Left renal pelvis (tissue), 4 donors: ENCODE results near the gene PMM1. TPM values are rescaled to one million over a fixed set of nuclear protein-coding genes. Genes with fewer than 3 reads are reported as not detected.
"Not testable (repeated sequence)": the region's sequence is repeated elsewhere in the genome, so short reads cannot be mapped to it uniquely, and the experiment has no call there.

Source experiments
- DNase-seq, 4 donors: peaks; one replicate each; pipeline ENCODE4 v3.0.0-alpha.2; 2013; ENCODE audit warnings: low read depth in 4 of 4, low spot score in 3 of 4
- polyA plus RNA-seq, 4 donors: library from polyadenylated mRNA; unstranded; fragments of 120-200 nt; gene quantifications; one replicate each; pipeline ENCODE4 v1.2.1, GENCODE V29; 2013; ENCODE audit not compliant: insufficient read length in 4 of 4

Gene PMM1
- polyA plus RNA-seq, 4 donors, result 31.5 to 57.3 (median 46.3) TPM

GRCh38 chr22:41564563-41564962, 25.1 kb downstream of the PMM1 start:
- DNase-seq, result no peak

DNA sequence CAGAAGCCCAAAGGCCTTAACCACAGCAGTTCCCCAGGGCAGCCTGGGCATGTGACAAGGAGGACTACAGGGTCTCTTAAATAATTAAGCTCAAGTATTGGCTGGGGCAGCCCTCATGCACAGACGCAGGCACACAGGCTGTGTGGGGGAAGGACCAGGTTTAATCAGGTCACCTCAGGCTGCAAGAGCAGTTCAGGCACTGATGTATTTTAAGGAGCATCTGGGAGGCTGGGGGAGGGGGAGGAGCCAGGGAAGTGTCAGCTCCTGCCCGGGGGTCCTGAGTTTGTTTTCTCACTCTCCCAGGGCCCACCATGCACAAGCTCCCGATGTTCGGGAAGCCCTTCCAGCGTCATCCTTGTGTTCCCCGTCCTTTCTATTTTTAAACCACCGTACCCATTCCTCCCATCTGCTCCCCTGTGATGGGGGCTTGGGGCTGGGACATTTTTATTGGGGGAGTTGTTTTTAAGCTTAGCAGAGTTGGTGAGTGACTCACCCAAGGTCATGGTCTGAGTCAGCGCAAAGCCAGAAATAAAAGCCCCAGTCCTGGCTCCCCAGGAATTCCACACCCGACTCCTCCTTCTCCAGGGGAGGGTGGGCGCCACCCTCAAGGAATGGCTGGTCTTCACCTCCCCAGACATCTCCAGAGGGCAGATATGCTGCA, 26.5 kb downstream of the PMM1 start:
- no peak for DNase-seq

DNA sequence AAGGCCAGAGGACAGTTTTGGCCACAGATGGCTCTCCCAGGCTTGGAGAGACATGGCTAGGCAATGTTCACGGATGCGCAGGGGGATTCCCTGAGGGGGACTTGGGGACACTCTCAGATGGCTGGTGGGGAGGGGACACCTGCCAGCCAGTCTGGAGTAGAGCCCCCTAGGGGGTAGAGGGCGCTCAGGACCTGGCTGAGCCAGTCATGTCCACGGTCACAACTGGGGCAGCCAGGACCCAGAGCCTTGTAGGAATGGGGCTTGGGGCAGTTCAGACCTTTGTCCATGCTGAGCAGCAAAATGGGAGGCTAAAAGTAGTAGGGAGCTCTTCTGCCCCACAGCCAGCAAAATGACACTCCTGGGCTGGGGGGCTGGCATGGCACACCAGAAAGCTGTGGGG, 27.2 kb downstream of the PMM1 start:
- no peak for DNase-seq

- no peak for DNase-seq
Observed at GRCh38 chr22:41561788-41562187, 27.9 kb downstream of the PMM1 start.

DNA sequence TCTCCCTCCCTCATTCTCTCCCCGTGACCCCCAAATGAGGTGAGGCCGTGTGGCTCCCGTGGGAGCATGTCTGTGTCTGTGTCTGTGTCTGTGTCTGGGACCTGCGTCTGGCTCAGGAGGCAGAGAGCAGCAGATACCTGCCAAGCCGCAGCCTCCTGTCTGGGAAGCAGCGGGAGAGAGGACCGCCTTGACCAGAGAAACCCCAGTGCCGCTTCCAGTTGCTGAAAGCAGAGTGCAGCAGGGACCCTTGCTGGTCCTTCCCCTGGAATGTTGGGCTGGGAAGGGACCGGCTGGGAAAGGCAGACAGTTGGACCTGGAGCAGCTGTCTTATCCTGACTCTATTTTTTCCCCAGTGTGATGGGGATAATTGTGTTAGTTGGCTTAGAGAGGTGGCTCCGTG, 28.3 kb downstream of the PMM1 start:
- DNase-seq, result no peak

DNA sequence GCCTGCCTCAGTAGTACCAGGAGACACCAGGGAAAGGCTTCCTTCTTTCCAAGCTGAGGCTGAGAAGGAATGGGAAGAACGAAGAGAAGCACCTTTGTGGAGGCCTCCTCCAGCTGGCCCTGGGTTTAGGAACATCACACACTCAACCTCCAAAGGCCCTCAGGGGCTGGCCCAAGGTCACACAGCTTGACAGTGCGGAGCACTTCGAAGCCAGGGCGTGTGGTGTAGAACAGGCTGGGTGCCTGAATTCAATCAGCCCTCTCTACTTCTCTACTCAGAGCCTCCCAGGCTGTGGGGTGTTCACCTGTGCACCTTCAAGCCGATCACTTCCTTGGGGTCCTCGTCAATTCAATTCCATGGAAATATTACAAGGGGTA, 29.6 kb downstream of the PMM1 start:
- no peak for DNase-seq

DNA sequence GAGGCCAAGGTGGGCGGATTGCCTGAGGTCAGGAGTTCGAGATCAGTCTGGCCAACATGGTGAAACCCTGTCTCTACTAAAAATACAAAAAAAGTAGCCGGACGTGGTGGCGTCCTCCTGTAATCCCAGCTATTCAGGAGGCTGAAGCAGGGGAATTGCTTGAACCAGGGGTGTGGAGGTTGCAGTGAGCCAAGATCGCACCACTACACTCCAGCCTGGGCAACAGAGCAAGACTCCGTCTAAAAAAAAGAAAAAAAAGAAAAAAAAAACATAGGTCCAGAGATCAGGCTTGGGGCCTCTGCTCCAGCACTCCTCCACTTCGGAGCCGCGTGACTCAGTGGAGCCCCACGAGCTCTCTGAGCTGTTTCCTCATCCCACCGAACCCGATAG, 31.4 kb downstream of the PMM1 start:
- DNase-seq, result not testable (repeated sequence)

DNA sequence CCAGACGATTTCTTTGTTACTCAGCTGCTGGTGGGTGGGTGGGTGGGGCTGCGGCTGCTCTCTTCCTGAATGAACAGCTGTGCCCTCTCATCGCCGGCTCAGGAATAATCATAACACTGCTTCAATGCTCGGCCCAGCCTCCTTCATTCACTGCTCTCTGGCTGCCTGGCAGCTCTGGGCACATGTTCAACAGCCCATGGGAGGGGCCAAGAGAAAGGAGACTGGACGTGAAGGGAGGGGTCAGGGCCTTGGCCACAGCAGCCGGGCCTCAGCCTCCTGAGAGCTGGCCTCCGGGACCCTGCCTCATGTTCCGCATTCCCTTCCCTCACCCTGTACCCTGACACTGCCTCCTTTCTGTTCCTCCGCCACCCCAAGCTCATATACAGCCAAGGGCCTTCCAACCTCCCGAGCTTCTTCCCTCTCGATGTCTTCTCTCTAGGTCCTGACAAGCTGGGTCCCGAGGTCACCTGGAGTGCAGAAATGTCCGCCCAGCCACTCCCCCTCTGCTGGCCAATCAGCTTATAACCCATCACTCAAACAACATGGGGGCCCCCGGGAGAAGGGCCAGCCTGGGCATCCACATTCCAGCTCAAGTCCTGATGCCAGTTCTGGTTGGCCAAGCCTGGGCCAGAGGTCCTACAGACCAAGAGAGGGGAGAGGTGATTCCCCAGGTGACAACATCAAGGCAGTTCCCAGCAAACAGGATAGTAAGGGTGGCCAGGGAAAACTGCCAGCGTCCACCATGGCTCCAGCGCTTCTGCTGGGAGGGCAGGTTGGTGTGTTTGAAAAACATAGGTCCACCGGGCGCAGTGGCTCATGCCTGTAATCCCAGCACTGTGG, 32.0 kb downstream of the PMM1 start:
- no peak for DNase-seq

DNA sequence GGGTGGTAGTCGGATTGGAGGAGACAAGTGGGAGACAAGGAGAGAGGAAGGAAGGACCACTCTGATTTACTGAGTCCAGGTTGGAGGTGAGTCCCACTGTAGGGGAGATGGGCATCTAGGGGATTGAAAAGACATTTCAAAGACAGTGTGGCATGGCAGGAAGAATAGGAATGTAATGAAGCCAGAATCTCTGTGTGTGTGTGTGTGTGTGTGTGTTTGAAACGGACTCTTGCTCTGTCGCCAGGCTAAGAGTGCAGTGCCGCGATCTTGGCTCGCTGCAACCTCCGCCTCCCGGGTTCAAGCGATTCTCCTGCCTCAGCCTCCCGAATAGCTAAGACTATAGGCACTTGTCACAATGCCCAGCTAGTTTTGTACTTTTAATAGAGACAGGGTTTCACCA, 33.1 kb downstream of the PMM1 start:
- no peak for DNase-seq

- DNase-seq, result no peak
Observed at GRCh38 chr22:41555325-41555982, 34.2 kb downstream of the PMM1 start.

DNA sequence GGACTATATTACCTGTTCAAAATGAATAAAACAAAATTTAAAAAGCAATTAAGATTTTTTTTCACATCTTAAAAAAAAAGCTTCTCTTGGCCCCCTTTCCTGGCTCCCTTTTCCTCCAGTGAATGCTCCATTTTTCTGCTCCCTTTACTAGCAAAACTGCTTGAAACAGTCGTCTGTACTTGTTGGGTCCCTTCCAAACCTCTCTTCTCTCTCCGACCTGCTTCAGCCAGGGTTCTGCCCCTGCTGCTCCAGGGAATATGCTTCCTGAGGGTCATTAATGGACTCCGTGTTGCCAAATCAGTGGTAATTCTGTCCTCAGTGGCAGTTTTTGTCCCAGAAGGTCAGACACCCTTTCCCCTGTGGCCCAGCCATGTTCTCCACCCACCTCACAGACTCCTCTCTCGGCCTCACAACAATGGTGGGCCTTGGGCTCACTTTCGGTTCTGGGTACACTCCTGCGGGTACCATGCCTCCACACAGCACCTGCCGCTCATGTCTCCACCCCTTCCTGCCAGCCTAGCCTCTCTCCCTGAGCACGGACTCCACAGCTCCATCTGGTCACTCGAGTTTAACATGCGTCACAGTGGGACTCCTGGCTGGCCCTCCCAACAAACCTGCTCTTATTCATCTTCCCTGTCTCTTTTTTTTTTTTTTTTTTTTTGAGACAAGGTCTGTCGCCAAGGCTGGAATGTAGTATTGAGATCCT, 37.6 kb downstream of the PMM1 start:
- no peak for DNase-seq

- no peak for DNase-seq
Observed at GRCh38 chr22:41550952-41551491, 38.6 kb downstream of the PMM1 start.

DNA sequence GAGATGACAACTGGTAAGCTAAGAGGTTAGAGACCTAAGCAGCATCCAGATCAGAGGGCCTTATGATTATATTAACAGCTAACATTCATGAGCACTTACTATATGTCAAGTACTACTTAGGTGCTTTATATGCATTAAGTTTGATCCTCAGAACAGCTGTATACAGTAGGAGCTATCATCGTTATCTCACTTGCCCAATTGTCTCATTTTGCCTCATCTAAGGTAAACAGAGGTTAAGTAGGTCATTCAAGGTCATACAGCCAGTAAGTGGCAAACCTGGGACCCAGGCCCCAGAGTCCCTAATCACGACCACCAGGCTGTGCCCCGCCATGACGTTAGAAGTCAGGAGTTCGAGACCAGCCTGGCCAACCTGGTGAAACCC, 40.8 kb downstream of the PMM1 start:
- no peak for DNase-seq

- no peak for DNase-seq
Observed at GRCh38 chr22:41544671-41545476, 44.8 kb downstream of the PMM1 start.

GRCh38 chr22:41543854-41544670, 45.6 kb downstream of the PMM1 start, which contains the start of gene POLR3H:
POLR3H (minus strand) TSS chr22:41544470; CDS start chr22:41544101, 369 bp downstream.
- DNase-seq, result peak; percentile 93 to 96 (median 96)

GRCh38 chr22:41542224-41542623, 47.4 kb downstream of the PMM1 start:
- no peak for DNase-seq

- DNase-seq, result no peak
Observed at GRCh38 chr22:41541484-41541883, 48.2 kb downstream of the PMM1 start.

DNA sequence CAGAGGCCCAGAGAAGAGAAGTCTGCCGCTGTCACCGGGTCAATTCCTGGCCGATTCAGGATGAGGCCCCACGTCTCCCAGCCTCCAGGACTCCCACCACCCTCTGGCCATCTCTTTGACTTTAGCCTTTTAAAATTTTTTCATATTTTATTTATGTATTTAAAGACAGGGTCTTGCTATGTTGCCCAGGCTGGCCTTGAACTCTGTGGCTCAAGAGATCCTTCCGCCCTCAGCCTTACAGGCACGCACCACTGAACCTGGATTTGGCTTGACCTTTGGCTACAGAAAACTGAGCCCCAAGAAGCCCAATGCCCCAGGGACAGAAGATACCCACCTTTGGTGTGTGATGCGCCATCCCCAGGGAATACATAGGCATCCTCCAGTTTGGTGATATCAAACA, 49.3 kb downstream of the PMM1 start:
- DNase-seq, result no peak

DNA sequence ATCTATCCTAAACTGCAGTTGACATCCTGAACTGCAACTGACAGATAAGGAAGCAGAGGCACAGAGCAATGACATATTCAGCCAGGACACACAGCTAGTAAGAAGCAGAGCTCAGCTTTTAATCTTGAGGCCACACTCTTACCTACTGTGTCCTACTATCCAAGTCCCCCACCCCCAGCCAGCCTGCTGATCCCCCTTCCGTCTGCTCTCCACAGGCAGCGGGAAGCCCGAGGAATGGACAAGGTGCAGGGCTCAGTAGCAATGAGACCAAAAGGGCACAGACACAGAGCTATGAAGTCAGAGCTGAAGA, 49.7 kb downstream of the PMM1 start:
- DNase-seq, result no peak
